Neural progenitor cell (in vitro differentiated cells): ENCODE results near the gene PLA2G6. TPM values are rescaled to one million over a fixed set of nuclear protein-coding genes. Genes with fewer than 3 reads are reported as not detected.

Experiments
- DNase-seq: peaks from one replicate; pipeline ENCODE4 v3.0.0-alpha.2; 2016; ENCODE audit warnings: low spot score
- H2AFZ ChIP-seq: fragments of 200-600 bp; sonication (generic); replicated peaks from 2 replicates; pipeline ENCODE4 v1.6.1; 2016; ENCODE audit warnings: antibody characterized with exemption
- H3F3A ChIP-seq: fragments of 200-600 bp; sonication (generic); 2 replicates; pipeline ENCODE4 v1.6.1; 2016; ENCODE audit warnings: antibody characterized with exemption, low read depth
- H3K27ac ChIP-seq: fragments of 200-600 bp; sonication (generic); 2 replicates; pipeline ENCODE4 v1.5.1; 2016; ENCODE audit warnings: mild to moderate bottlenecking
- H3K27me3 ChIP-seq: fragments of 200-600 bp; sonication (generic); 2 replicates; pipeline ENCODE4 v1.6.1; 2016; ENCODE audit warnings: mild to moderate bottlenecking, moderate library complexity
- H3K36me3 ChIP-seq: fragments of 200-600 bp; sonication (generic); 2 replicates; pipeline ENCODE4 v1.5.1; 2016
- H3K4me1 ChIP-seq: fragments of 200-600 bp; sonication (generic); 2 replicates; pipeline ENCODE4 v1.6.1; 2016; ENCODE audit warnings: mixed run types
- H3K4me2 ChIP-seq: fragments of 200-600 bp; sonication (generic); 2 replicates; pipeline ENCODE4 v1.6.1; 2016
- H3K4me3 ChIP-seq: fragments of 200-600 bp; sonication (generic); 2 replicates; pipeline ENCODE4 v1.5.1; 2016
- H3K79me2 ChIP-seq: fragments of 200-600 bp; sonication (generic); 2 replicates; pipeline ENCODE4 v1.6.1; 2016; ENCODE audit warnings: low read depth
- H3K9ac ChIP-seq: fragments of 200-600 bp; sonication (generic); 2 replicates; pipeline ENCODE4 v1.6.1; 2016
- H3K9me3 ChIP-seq: fragments of 200-600 bp; sonication (generic); 2 replicates; pipeline ENCODE4 v1.5.1; 2016; ENCODE audit warnings: low read depth
- H4K20me1 ChIP-seq: fragments of 200-600 bp; sonication (generic); 2 replicates; pipeline ENCODE4 v1.6.1; 2016; ENCODE audit warnings: low read depth
- H3K27ac Mint-ChIP-seq: 3 replicates; pipeline ENCODE4 v1.8.0; 2021; ENCODE audit warnings: mixed read lengths
- H3K27me3 Mint-ChIP-seq: 2 replicates; pipeline ENCODE4 v1.8.0; 2022; ENCODE audit warnings: low read depth, mild to moderate bottlenecking, inconsistent platforms, moderate library complexity, mixed read lengths; ENCODE audit not compliant: insufficient read depth
- H3K36me3 Mint-ChIP-seq: 3 replicates; pipeline ENCODE4 v1.8.0; 2021; ENCODE audit warnings: mixed read lengths
- H3K4me1 Mint-ChIP-seq: 3 replicates; pipeline ENCODE4 v1.8.0; 2021; ENCODE audit warnings: mixed read lengths
- H3K4me3 Mint-ChIP-seq: 3 replicates; pipeline ENCODE4 v1.8.0; 2021; ENCODE audit warnings: mild to moderate bottlenecking, moderate library complexity, mixed read lengths
- H3K9me3 Mint-ChIP-seq: 3 replicates; pipeline ENCODE4 v1.8.0; 2020; ENCODE audit warnings: mixed read lengths
- CTCF ChIP-seq: fragments of 200-600 bp; sonication (generic); IDR thresholded peaks from 2 replicates; pipeline ENCODE4 v1.5.1; 2017; ENCODE audit warnings: antibody characterized with exemption, mild to moderate bottlenecking
- EZH2 ChIP-seq: fragments of 200-600 bp; sonication (generic); IDR thresholded peaks from 2 replicates; pipeline ENCODE4 v1.6.1; 2017; ENCODE audit warnings: antibody characterized with exemption, mild to moderate bottlenecking, moderate library complexity
- EZH2phosphoT487 ChIP-seq: fragments of 200-600 bp; sonication (generic); IDR thresholded peaks from 2 replicates; pipeline ENCODE4 v1.6.1; 2017; ENCODE audit warnings: antibody characterized with exemption
- total RNA-seq: library from RNA; depleted of rRNA; stranded (reverse); fragments of >200 nt; gene quantifications from 2 replicates; pipeline ENCODE4 v1.2.3, GENCODE V29; 2015; ENCODE audit warnings: low replicate concordance

The PLA2G6 gene
- total RNA-seq, 1 donor from 2014 or later, result 20.1 TPM

- no peak overlapping the region for H3K27ac ChIP-seq
- no peaks in the 10 kb centered on the region for H4K20me1 ChIP-seq
- Mint-ChIP-seq H3K4me3 (no peak overlapping the region), H3K9me3 (no peaks in the 10 kb centered on the region), H3K4me1 (peaks cover 17% of the 10 kb centered on the region), H3K27ac (no peak overlapping the region), H3K36me3 (no peaks in the 10 kb centered on the region), H3K27me3 (peaks cover 12% of the 10 kb centered on the region)
- H3K9ac ChIP-seq, result no peak overlapping the region
- no peaks in the 10 kb centered on the region for H3K9me3 ChIP-seq
- H3K4me3 ChIP-seq, result no peak overlapping the region
- H3K4me2 ChIP-seq, result no peak overlapping the region
- no peak overlapping the region for H2AFZ ChIP-seq
- DNase-seq, result no peak
- H3K36me3 ChIP-seq, result no peaks in the 10 kb centered on the region
- H3F3A ChIP-seq, result peaks cover 18% of the 10 kb centered on the region
- no peaks in the 10 kb centered on the region for H3K79me2 ChIP-seq
- H3K4me1 ChIP-seq, result peaks cover 15% of the 10 kb centered on the region
- TF ChIP-seq EZH2 (no peak), CTCF (no peak), EZH2phosphoT487 (no peak)
- peaks cover 26% of the 10 kb centered on the region for H3K27me3 ChIP-seq
These were observed 104.0 kb downstream of the PLA2G6 start for GRCh38 chr22:38077595-38077994.

- Histone ChIP-seq H3K27ac (no peak overlapping the region), H3K4me1 (peaks cover 10% of the 10 kb centered on the region), H3K27me3 (peaks cover 21% of the 10 kb centered on the region), H3K36me3 (no peaks in the 10 kb centered on the region), H3K9ac (no peak overlapping the region), H4K20me1 (no peaks in the 10 kb centered on the region), H3K79me2 (no peaks in the 10 kb centered on the region), H3F3A (peaks cover 18% of the 10 kb centered on the region), H3K4me3 (no peak overlapping the region), H3K4me2 (no peak overlapping the region), H2AFZ (no peak overlapping the region), H3K9me3 (no peaks in the 10 kb centered on the region)
- Mint-ChIP-seq H3K4me1 (peaks cover 17% of the 10 kb centered on the region), H3K9me3 (no peaks in the 10 kb centered on the region), H3K36me3 (no peaks in the 10 kb centered on the region), H3K27ac (peak overlapping the region; percentile 77), H3K27me3 (peaks cover 12% of the 10 kb centered on the region), H3K4me3 (no peak overlapping the region)
- DNase-seq, result no peak
- TF ChIP-seq CTCF (no peak), EZH2phosphoT487 (no peak), EZH2 (no peak)
These were observed 104.5 kb downstream of the PLA2G6 start for GRCh38 chr22:38077096-38077495.

- no peaks in the 10 kb centered on the region for H3K9me3 ChIP-seq
- no peak overlapping the region for H3K27ac ChIP-seq
- H3K4me1 ChIP-seq, result peaks cover 4% of the 10 kb centered on the region
- H4K20me1 ChIP-seq, result no peaks in the 10 kb centered on the region
- no peak overlapping the region for H3K9ac ChIP-seq
- H3K4me2 ChIP-seq, result no peak overlapping the region
- peaks cover 10% of the 10 kb centered on the region for H3K27me3 ChIP-seq
- no peak overlapping the region for H2AFZ ChIP-seq
- TF ChIP-seq CTCF, result no peak
- Mint-ChIP-seq H3K27ac (no peak overlapping the region), H3K4me3 (no peak overlapping the region), H3K36me3 (no peaks in the 10 kb centered on the region), H3K4me1 (peaks cover 19% of the 10 kb centered on the region), H3K9me3 (no peaks in the 10 kb centered on the region), H3K27me3 (peaks cover 12% of the 10 kb centered on the region)
- no peaks in the 10 kb centered on the region for H3K79me2 ChIP-seq
- no peak overlapping the region for H3K4me3 ChIP-seq
- peaks cover 12% of the 10 kb centered on the region for H3F3A ChIP-seq
- H3K36me3 ChIP-seq, result no peaks in the 10 kb centered on the region
- no peak for DNase-seq
These were observed 105.7 kb downstream of the PLA2G6 start for GRCh38 chr22:38075961-38076360.
